Spleen (tissue), 11 donors: ENCODE measurements around the gene G3BP1. TPM values are rescaled to one million over a fixed set of nuclear protein-coding genes. Genes with fewer than 3 reads are reported as not detected.

ENCODE experiments used
- DNase-seq: peaks from one replicate; pipeline ENCODE4 v3.0.0-alpha.2; 2020
- H3K27ac ChIP-seq, 8 donors: fragments of 200-600 bp; sonication (generic) in 7 of 8; 1 replicate in 4 of 8; 2 replicates in 4 of 8; pipeline versions ENCODE4 v1.5.0 to v1.8.0; 2016 to 2021; ENCODE audit warnings: inconsistent platforms in 4 of 8, mild to moderate bottlenecking in 4 of 8, moderate library complexity in 1 of 8
- H3K27me3 ChIP-seq, 7 donors: fragments of 200-600 bp; sonication (generic) in 6 of 7; replicated peaks in 1 of 7; 1 replicate in 4 of 7; 2 replicates in 3 of 7; pipeline versions ENCODE4 v1.5.0 to v1.8.0; 2016 to 2021; ENCODE audit warnings: inconsistent platforms in 3 of 7, mild to moderate bottlenecking in 1 of 7
- H3K36me3 ChIP-seq, 6 donors: fragments of 200-600 bp; sonication (generic) in 5 of 6; 1 replicate in 4 of 6; 2 replicates in 2 of 6; pipeline versions ENCODE4 v1.5.0 to v1.8.0; 2016 to 2021; ENCODE audit warnings: inconsistent platforms in 2 of 6
- H3K4me1 ChIP-seq, 6 donors: fragments of 200-600 bp; sonication (generic) in 5 of 6; 1 replicate in 3 of 6; 2 replicates in 3 of 6; pipeline versions ENCODE4 v1.5.0 to v1.8.0; 2016 to 2021; ENCODE audit warnings: inconsistent platforms in 3 of 6
- H3K4me3 ChIP-seq, 8 donors: fragments of 200-600 bp; sonication (generic) in 7 of 8; 1 replicate in 4 of 8; 2 replicates in 4 of 8; pipeline versions ENCODE4 v1.5.0 to v1.8.0; 2016 to 2021; ENCODE audit warnings: inconsistent platforms in 4 of 8, mild to moderate bottlenecking in 4 of 8, moderate library complexity in 2 of 8
- H3K9me3 ChIP-seq, 8 donors: fragments of 200-600 bp; sonication (generic) in 7 of 8; 1 replicate in 4 of 8; 2 replicates in 4 of 8; pipeline versions ENCODE4 v1.5.0 to v1.8.0; 2016 to 2021; ENCODE audit warnings: inconsistent platforms in 4 of 8
- CTCF ChIP-seq, 11 experiments: fragments of 200-600 bp in 7 of 11; fragments of 450-650 bp in 4 of 11; sonication (generic) in 4 of 11; IDR thresholded peaks in 8 of 11; conservative IDR thresholded peaks in 3 of 11; 1 replicate in 7 of 11; 2 replicates in 4 of 11; pipeline versions ENCODE4 v1.4.0 to v1.8.0; 2016 to 2021; ENCODE audit warnings: antibody characterized with exemption in 11 of 11, inconsistent platforms in 4 of 11, mild to moderate bottlenecking in 1 of 11
- POLR2A ChIP-seq, 3 donors: fragments of 450-650 bp; IDR thresholded peaks; one replicate each; pipeline ENCODE4 v1.5.1; 2017; ENCODE audit warnings: antibody characterized with exemption in 3 of 3, mild to moderate bottlenecking in 1 of 3
- POLR2AphosphoS5 ChIP-seq, 3 donors: sonication (generic); formaldehyde crosslinking; IDR thresholded peaks; one replicate each; pipeline ENCODE4 v1.5.1; 2017; ENCODE audit warnings: antibody characterized with exemption in 3 of 3
- WGBS, 5 donors: extraction: QIAGEN DNeasy Blood & Tissue Kit in 3 of 5; methylation state at CpG; one replicate each; pipeline versions ENCODE4 v1.1.5 to v1.1.7; 2013 to 2018; 5-methylcytosine and 5-hydroxymethylcytosine counted together
- intact Hi-C: fragments of 100-400 bp; cut with DNase I; formaldehyde crosslinking; loops from one replicate; pipeline ENCODE4 v1.15.0; 2023; ENCODE audit warnings: low total_unique reads
- polyA plus RNA-seq, 3 donors: library from polyadenylated mRNA; stranded (reverse); fragments of 200-250 nt; gene quantifications; one replicate each; pipeline ENCODE4 v1.2.1, GENCODE V29; 2013
- total RNA-seq, 7 donors: library from RNA; depleted of rRNA in 3 of 7; stranded (reverse); fragments of >200 nt in 3 of 7; fragmentation: NEBNext Ultra II Directional in 4 of 7; extraction: Animal tissue kit (Norgen Biotek cat#: 25700) in 4 of 7; gene quantifications; one replicate each; pipeline versions ENCODE4 v1.1.0 to v1.2.1, GENCODE V29; 2016 to 2021
- donor health status: healthy with polysubstance abuse.
- donor health status: DM: no; HTN: no; CAD: no; lungs with moderate emphysema.
- donor health status: DM: no; HTN: no; CAD: no.
- donor health status: Bipolar disorder and iron deficiency.
- donor health status: healthy.
- donor health status: DM: no; HTN: no; CAD: no.
- donor health status: DM: yes; HTN: yes; CAD: no.

Gene G3BP1
- total and polyA plus RNA-seq, 10 donors = 16.1 to 167 (median 151) TPM

GRCh38 chr5:151730381-151730780 is 41.4 kb upstream of the G3BP1 start:
- H3K4me3 ChIP-seq = no peak overlapping the region
- peaks cover 0 to 3% (median 0%) of the 10 kb centered on the region in 6 donors for H3K4me1 ChIP-seq
- no peaks in the 10 kb centered on the region for H3K27me3 ChIP-seq
- TF ChIP-seq POLR2A (IDR thresholded peaks at IDR 0.05) (no peak), POLR2AphosphoS5 (IDR thresholded peaks at IDR 0.05) (no peak), CTCF (IDR thresholded peaks at IDR 0.05 in 8 of 11, conservative IDR thresholded peaks at IDR 0.05 in 3 of 11) (no peak)
- WGBS, 5 donors = 89 to 94% (median 90%) methylated on average over 7 of the region's 7 CpGs
- H3K27ac ChIP-seq = no peak overlapping the region
- H3K36me3 ChIP-seq = peaks cover 0 to 27% (median 3%) of the 10 kb centered on the region in 6 donors
- intact Hi-C loops = no loop called here
- peaks cover 0 to 19% (median 13%) of the 10 kb centered on the region in 8 donors for H3K9me3 ChIP-seq
- DNase-seq = no peak

GRCh38 chr5:151733358-151734063 is 38.2 kb upstream of the G3BP1 start:
- WGBS, 5 donors = 89 to 93% (median 91%) methylated on average over 9 of the region's 9 CpGs
- Histone ChIP-seq H3K27ac (no peak overlapping the region), H3K4me1 (peaks cover 0 to 14% (median 3%) of the 10 kb centered on the region in 6 donors), H3K27me3 (no peaks in the 10 kb centered on the region), H3K9me3 (peaks cover 0 to 19% (median 13%) of the 10 kb centered on the region in 8 donors), H3K36me3 (peaks cover 0 to 48% (median 3%) of the 10 kb centered on the region in 6 donors), H3K4me3 (no peak overlapping the region)
- no peak for DNase-seq
- intact Hi-C loops = no loop called here
- TF ChIP-seq POLR2A (IDR thresholded peaks at IDR 0.05) (no peak), CTCF (IDR thresholded peaks at IDR 0.05 in 8 of 11, conservative IDR thresholded peaks at IDR 0.05 in 3 of 11) (no peak), POLR2AphosphoS5 (IDR thresholded peaks at IDR 0.05) (no peak)

GRCh38 chr5:151734064-151734408 is 37.7 kb upstream of the G3BP1 start:
- intact Hi-C loops = no loop called here
- TF ChIP-seq POLR2A (IDR thresholded peaks at IDR 0.05) = no peak
- no peak for TF ChIP-seq POLR2AphosphoS5 (IDR thresholded peaks at IDR 0.05)
- no peak for TF ChIP-seq CTCF (IDR thresholded peaks at IDR 0.05 in 8 of 11, conservative IDR thresholded peaks at IDR 0.05 in 3 of 11)
- Histone ChIP-seq H3K9me3 (peaks cover 0 to 18% (median 13%) of the 10 kb centered on the region in 8 donors), H3K4me3 (no peak overlapping the region), H3K27ac (no peak overlapping the region), H3K27me3 (no peaks in the 10 kb centered on the region), H3K4me1 (peaks cover 0 to 19% (median 4%) of the 10 kb centered on the region in 6 donors), H3K36me3 (peaks cover 0 to 49% (median 3%) of the 10 kb centered on the region in 6 donors)
- WGBS, 5 donors = 94 to 98% (median 95%) methylated on average over 3 of the region's 3 CpGs
- DNase-seq = no peak

GRCh38 chr5:151735646-151736045 is 36.1 kb upstream of the G3BP1 start:
- Histone ChIP-seq H3K36me3 (peaks cover 0 to 47% (median 3%) of the 10 kb centered on the region in 6 donors), H3K9me3 (peaks cover 0 to 2% (median 0%) of the 10 kb centered on the region in 8 donors), H3K27ac (no peak overlapping the region), H3K27me3 (no peaks in the 10 kb centered on the region), H3K4me1 (peaks cover 7 to 35% (median 14%) of the 10 kb centered on the region in 6 donors), H3K4me3 (no peak overlapping the region)
- 76 to 100% (median 96%) methylated on average over 1 of the region's 1 CpG for WGBS, 5 donors
- DNase-seq = no peak
- no peak for TF ChIP-seq POLR2AphosphoS5 (IDR thresholded peaks at IDR 0.05)
- no peak for TF ChIP-seq CTCF (IDR thresholded peaks at IDR 0.05 in 8 of 11, conservative IDR thresholded peaks at IDR 0.05 in 3 of 11)
- TF ChIP-seq POLR2A (IDR thresholded peaks at IDR 0.05) = no peak
- intact Hi-C loops = no loop called here
